H9 (cell line): ENCODE measurements around the gene TOPORS. TPM values are rescaled to one million over a fixed set of nuclear protein-coding genes. Genes with fewer than 3 reads are reported as not detected.
A peak's percentile ranks its signal among the peaks of the same experiment; 100 is the strongest.

Experiments used
- DNase-seq: peaks from one replicate; pipeline ENCODE4 v3.0.0-alpha.2; 2017
- H2AFZ ChIP-seq: one replicate; pipeline ENCODE4 v1.6.1; 2013; ENCODE audit warnings: mild to moderate bottlenecking, low read length, control low read depth, moderate library complexity
- H2AK5ac ChIP-seq: 2 replicates; pipeline ENCODE4 v1.6.1; 2013; ENCODE audit warnings: low read length, control low read depth, mixed read lengths; ENCODE audit not compliant: insufficient read length
- H2BK120ac ChIP-seq: one replicate; pipeline ENCODE4 v1.6.1; 2013; ENCODE audit warnings: low read depth, mild to moderate bottlenecking, low read length, control low read depth, inconsistent platforms; ENCODE audit not compliant: poor library complexity, severe bottlenecking
- H2BK12ac ChIP-seq: 2 replicates; pipeline ENCODE4 v1.6.1; 2013; ENCODE audit warnings: low read length, control low read depth, mixed read lengths, low read depth; ENCODE audit not compliant: insufficient read length
- H2BK15ac ChIP-seq: 2 replicates; pipeline ENCODE4 v1.6.1; 2013; ENCODE audit warnings: low read depth, low read length, control low read depth
- H2BK20ac ChIP-seq: one replicate; pipeline ENCODE4 v1.6.1; 2013; ENCODE audit warnings: low read depth, mild to moderate bottlenecking, low read length, control low read depth, inconsistent platforms; ENCODE audit not compliant: poor library complexity, severe bottlenecking
- H2BK5ac ChIP-seq: 2 replicates; pipeline ENCODE4 v1.6.1; 2013; ENCODE audit warnings: low read length, control low read depth, mixed read lengths; ENCODE audit not compliant: insufficient read length
- H3K14ac ChIP-seq: 2 replicates; pipeline ENCODE4 v1.6.1; 2013; ENCODE audit warnings: low read length, control low read depth; ENCODE audit not compliant: insufficient read depth
- H3K18ac ChIP-seq: 2 replicates; pipeline ENCODE4 v1.6.1; 2013; ENCODE audit warnings: low read depth, mild to moderate bottlenecking, mixed read lengths, low read length, control low read depth; ENCODE audit not compliant: insufficient read length
- H3K23ac ChIP-seq: 2 replicates; pipeline ENCODE4 v1.6.1; 2013; ENCODE audit warnings: low read length, control low read depth, mixed read lengths, low read depth; ENCODE audit not compliant: insufficient read length
- H3K23me2 ChIP-seq: 2 replicates; pipeline ENCODE4 v1.6.1; 2013; ENCODE audit warnings: low read depth, mild to moderate bottlenecking, mixed read lengths, low read length, control low read depth; ENCODE audit not compliant: insufficient read length, poor library complexity, severe bottlenecking
- H3K27ac ChIP-seq: 2 replicates; pipeline ENCODE4 v1.5.1; 2013; ENCODE audit warnings: low read length, control low read depth, mixed read lengths, low read depth; ENCODE audit not compliant: insufficient read length
- H3K27me3 ChIP-seq: 2 replicates; pipeline ENCODE4 v1.6.1; 2013; ENCODE audit warnings: low read length, control low read depth, inconsistent platforms; ENCODE audit not compliant: insufficient read depth
- H3K4ac ChIP-seq: 2 replicates; pipeline ENCODE4 v1.6.1; 2013; ENCODE audit warnings: low read depth, mild to moderate bottlenecking, control low read depth, inconsistent platforms, low read length, moderate library complexity
- H3K4me1 ChIP-seq: 2 replicates; pipeline ENCODE4 v1.6.1; 2013; ENCODE audit warnings: low read length, control low read depth, inconsistent platforms; ENCODE audit not compliant: insufficient read depth
- H3K4me2 ChIP-seq: 2 replicates; pipeline ENCODE4 v1.6.1; 2013; ENCODE audit warnings: low read length, control low read depth, mixed read lengths; ENCODE audit not compliant: insufficient read length, insufficient read depth
- H3K56ac ChIP-seq: 2 replicates; pipeline ENCODE4 v1.6.1; 2013; ENCODE audit warnings: low read depth, mild to moderate bottlenecking, mixed read lengths, low read length, control low read depth; ENCODE audit not compliant: insufficient read length
- H3K79me1 ChIP-seq: 2 replicates; pipeline ENCODE4 v1.6.1; 2013; ENCODE audit warnings: low read depth, mild to moderate bottlenecking, moderate library complexity, low read length, control low read depth, inconsistent platforms; ENCODE audit not compliant: insufficient read depth, poor library complexity, severe bottlenecking
- H3K79me2 ChIP-seq: 2 replicates; pipeline ENCODE4 v1.6.1; 2013; ENCODE audit warnings: low read length, control low read depth, inconsistent platforms; ENCODE audit not compliant: insufficient read depth
- H3K9ac ChIP-seq: 2 replicates; pipeline ENCODE4 v1.6.1; 2013; ENCODE audit warnings: low read length, control low read depth, mixed read lengths; ENCODE audit not compliant: insufficient read length; ENCODE audit errors: extremely low read depth
- H3K9me3 ChIP-seq: one replicate; pipeline ENCODE4 v1.6.1; 2013; ENCODE audit warnings: low read depth, low read length, inconsistent platforms; ENCODE audit not compliant: control insufficient read depth
- H3T11ph ChIP-seq: one replicate; pipeline ENCODE4 v1.6.1; 2013; ENCODE audit warnings: mild to moderate bottlenecking, low read length, control low read depth, inconsistent platforms
- H4K20me1 ChIP-seq: one replicate; pipeline ENCODE4 v1.6.1; 2013; ENCODE audit not compliant: control insufficient read depth, insufficient read length, insufficient read depth
- H4K5ac ChIP-seq: 2 replicates; pipeline ENCODE4 v1.6.1; 2013; ENCODE audit warnings: low read depth, mild to moderate bottlenecking, mixed read lengths, low read length, control low read depth; ENCODE audit not compliant: insufficient read length
- H4K8ac ChIP-seq: replicated peaks from 2 replicates; pipeline ENCODE4 v1.6.1; 2013; ENCODE audit warnings: low read length, control low read depth, mixed read lengths, low read depth; ENCODE audit not compliant: insufficient read length
- H4K91ac ChIP-seq: 2 replicates; pipeline ENCODE4 v1.6.1; 2013; ENCODE audit warnings: low read depth, mild to moderate bottlenecking, moderate library complexity, mixed read lengths, low read length, control low read depth; ENCODE audit not compliant: insufficient read length
- H3K27ac Mint-ChIP-seq, 3 experiments: 2 replicates in 2 of 3; 3 replicates in 1 of 3; pipeline ENCODE4 v1.8.0; 2020 to 2021; ENCODE audit warnings: mixed read lengths in 3 of 3, mild to moderate bottlenecking in 1 of 3, moderate library complexity in 1 of 3
- H3K27me3 Mint-ChIP-seq: 2 replicates; pipeline ENCODE4 v1.8.0; 2021; ENCODE audit warnings: low read depth, mild to moderate bottlenecking, moderate library complexity, mixed read lengths
- H3K36me3 Mint-ChIP-seq, 3 experiments: 2 replicates in 2 of 3; 3 replicates in 1 of 3; pipeline ENCODE4 v1.8.0; 2020 to 2021; ENCODE audit warnings: low read depth in 3 of 3, mixed read lengths in 3 of 3; ENCODE audit not compliant: insufficient read depth in 1 of 3
- H3K4me1 Mint-ChIP-seq, 2 experiments: 2 replicates each; pipeline ENCODE4 v1.8.0; 2020; ENCODE audit warnings: mixed read lengths in 2 of 2
- H3K4me3 Mint-ChIP-seq, 2 experiments: 2 replicates in 1 of 2; 3 replicates in 1 of 2; pipeline ENCODE4 v1.8.0; 2020 to 2021; ENCODE audit warnings: mild to moderate bottlenecking in 2 of 2, mixed read lengths in 2 of 2, moderate library complexity in 1 of 2
- H3K9me3 Mint-ChIP-seq, 2 experiments: 2 replicates in 1 of 2; 3 replicates in 1 of 2; pipeline ENCODE4 v1.8.0; 2020; ENCODE audit warnings: mild to moderate bottlenecking in 2 of 2, mixed read lengths in 2 of 2, moderate library complexity in 1 of 2
- WGBS: extraction: QIAGEN DNeasy Blood & Tissue Kit; methylation state at CpG from one replicate; pipeline ENCODE4 v1.1.7; 2013; ENCODE audit warnings: missing lambda C conversion rate, low lambda C conversion rate, mixed read lengths; ENCODE audit not compliant: insufficient read length; ENCODE audit errors: extremely low coverage; 5-methylcytosine and 5-hydroxymethylcytosine counted together
- total RNA-seq: library from RNA; stranded (reverse); gene quantifications from 2 replicates; pipeline ENCODE4 v1.2.1, GENCODE V29; 2021
- TF ChIP-seq, protein P1 (sequence below): fragments of 200-600 bp; sonication (generic); conservative IDR thresholded peaks from 3 replicates; pipeline ENCODE4 v1.8.0; 2021; ENCODE audit warnings: antibody characterized with exemption, mild to moderate bottlenecking

TOPORS gene
- total RNA-seq, 1 experiment from 2014 or later = 31.9 TPM

DNA sequence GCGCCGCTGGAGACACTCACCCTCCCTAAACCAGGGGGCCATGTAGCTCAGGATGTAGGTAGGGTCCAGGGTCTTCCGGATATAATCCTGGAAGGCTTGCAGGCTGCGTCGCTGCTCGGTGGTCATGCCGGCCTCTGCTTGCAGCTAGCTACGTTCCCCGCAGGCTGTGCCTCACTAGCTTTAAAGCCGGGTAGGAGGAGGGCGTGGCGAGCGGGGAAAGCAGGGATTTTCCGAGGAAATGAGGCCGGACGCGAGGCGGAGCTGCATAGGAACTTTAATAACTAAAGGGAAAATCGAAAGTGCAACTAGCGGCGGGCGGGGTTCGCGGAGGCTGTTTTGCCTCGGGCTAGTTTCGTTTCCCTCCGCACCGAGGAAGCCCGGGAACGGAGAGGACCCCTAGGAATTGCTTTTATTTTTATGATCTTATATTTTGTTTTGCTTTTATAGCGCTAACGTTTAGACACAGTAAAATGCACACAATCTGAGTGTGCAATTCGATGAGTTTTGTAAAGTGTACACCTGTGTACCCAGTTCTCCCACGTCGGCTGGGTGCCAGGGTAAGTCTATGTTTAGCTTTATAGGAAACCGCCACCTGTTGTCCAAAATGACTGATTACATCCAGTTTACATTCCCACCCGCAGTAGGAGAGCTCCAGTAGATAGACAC is 26.2 kb downstream of the TOPORS start, which contains the start of gene RIGI:
Gene RIGI, minus strand, starts transcription at position 156 of the 666 bp plus-strand sequence. Its CDS starts 30 bp downstream, at position 126.
- no peak within 1 kb of the TSS for H3K4ac ChIP-seq
- no peak within 1 kb of the TSS for H3K23ac ChIP-seq
- H4K91ac ChIP-seq = no peak within 1 kb of the TSS
- peak within 1 kb of the TSS; percentile 86 for H3K4me2 ChIP-seq
- H3K4me1 Mint-ChIP-seq = peaks cover 10 to 17% of the 10 kb centered on the region in 2 experiments
- no peaks in the 10 kb centered on the region for H3K9me3 ChIP-seq
- peak within 1 kb of the TSS; percentile 27 for H3K9ac ChIP-seq
- peak within 1 kb of the TSS; percentile 86 to 90 for H3K4me3 Mint-ChIP-seq
- H2AK5ac ChIP-seq = no peak within 1 kb of the TSS
- peak within 1 kb of the TSS; percentile 18 to 89 (median 85); a peak in 5 of 7 replicates for H3K27ac Mint-ChIP-seq
- peak within 1 kb of the TSS; percentile 57 for H2BK5ac ChIP-seq
- H2AFZ ChIP-seq = peak within 1 kb of the TSS; percentile 84
- H4K8ac ChIP-seq = no peak within 1 kb of the TSS
- no peaks in the 10 kb centered on the region for H3K4me1 ChIP-seq
- H3K36me3 Mint-ChIP-seq = peaks cover 11 to 20% (median 12%) of the 10 kb centered on the region in 3 experiments
- H2BK20ac ChIP-seq = no peak within 1 kb of the TSS
- no peaks in the 10 kb centered on the region for H3K79me2 ChIP-seq
- no CpG with 5 or more reads among the region's 37 CpGs for WGBS
- no peaks in the 10 kb centered on the region for H3K27me3 Mint-ChIP-seq
- H3K79me1 ChIP-seq = no peaks in the 10 kb centered on the region
- no peaks in the 10 kb centered on the region for H3K27me3 ChIP-seq
- DNase-seq = peak; percentile 80
- peaks cover 9 to 15% of the 10 kb centered on the region in 2 experiments; a peak in 4 of 5 replicates for H3K9me3 Mint-ChIP-seq
- no peaks in the 10 kb centered on the region for H3K23me2 ChIP-seq
- H3K27ac ChIP-seq = peak within 1 kb of the TSS; percentile 22
- H3T11ph ChIP-seq = no peak within 1 kb of the TSS
- no peak within 1 kb of the TSS for H2BK15ac ChIP-seq
- H3K56ac ChIP-seq = no peak within 1 kb of the TSS
- H4K5ac ChIP-seq = peak within 1 kb of the TSS; percentile 85
- TF ChIP-seq, protein P1, sequence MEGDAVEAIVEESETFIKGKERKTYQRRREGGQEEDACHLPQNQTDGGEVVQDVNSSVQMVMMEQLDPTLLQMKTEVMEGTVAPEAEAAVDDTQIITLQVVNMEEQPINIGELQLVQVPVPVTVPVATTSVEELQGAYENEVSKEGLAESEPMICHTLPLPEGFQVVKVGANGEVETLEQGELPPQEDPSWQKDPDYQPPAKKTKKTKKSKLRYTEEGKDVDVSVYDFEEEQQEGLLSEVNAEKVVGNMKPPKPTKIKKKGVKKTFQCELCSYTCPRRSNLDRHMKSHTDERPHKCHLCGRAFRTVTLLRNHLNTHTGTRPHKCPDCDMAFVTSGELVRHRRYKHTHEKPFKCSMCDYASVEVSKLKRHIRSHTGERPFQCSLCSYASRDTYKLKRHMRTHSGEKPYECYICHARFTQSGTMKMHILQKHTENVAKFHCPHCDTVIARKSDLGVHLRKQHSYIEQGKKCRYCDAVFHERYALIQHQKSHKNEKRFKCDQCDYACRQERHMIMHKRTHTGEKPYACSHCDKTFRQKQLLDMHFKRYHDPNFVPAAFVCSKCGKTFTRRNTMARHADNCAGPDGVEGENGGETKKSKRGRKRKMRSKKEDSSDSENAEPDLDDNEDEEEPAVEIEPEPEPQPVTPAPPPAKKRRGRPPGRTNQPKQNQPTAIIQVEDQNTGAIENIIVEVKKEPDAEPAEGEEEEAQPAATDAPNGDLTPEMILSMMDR = peak; percentile 72
- no peak within 1 kb of the TSS for H2BK12ac ChIP-seq
- H2BK120ac ChIP-seq = peak within 1 kb of the TSS; percentile 69
- peak within 1 kb of the TSS; percentile 72 for H3K18ac ChIP-seq
- no peaks in the 10 kb centered on the region for H4K20me1 ChIP-seq
- H3K14ac ChIP-seq = peak within 1 kb of the TSS; percentile 78; the same call in 1 of the 2 replicates
